SW480 (cell line): ENCODE results near the gene ATXN7L3B.

Source experiments
- DNase-seq: peaks from one replicate; pipeline ENCODE4 v3.0.0-alpha.2; 2016; ENCODE audit warnings: low spot score

ATXN7L3B gene, protein sequence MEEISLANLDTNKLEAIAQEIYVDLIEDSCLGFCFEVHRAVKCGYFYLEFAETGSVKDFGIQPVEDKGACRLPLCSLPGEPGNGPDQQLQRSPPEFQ

GRCh38 chr12:74537707-74538385, at the start of gene ATXN7L3B:
ATXN7L3B (plus strand) TSS chr12:74537835; CDS start chr12:74538113, 278 bp downstream.
- peak; percentile 92 for DNase-seq

- DNase-seq = no peak
Observed at GRCh38 chr12:74488134-74488533, 49.5 kb upstream of the ATXN7L3B start.

GRCh38 chr12:74489543-74489942, 48.1 kb upstream of the ATXN7L3B start:
- DNase-seq = no peak

DNA sequence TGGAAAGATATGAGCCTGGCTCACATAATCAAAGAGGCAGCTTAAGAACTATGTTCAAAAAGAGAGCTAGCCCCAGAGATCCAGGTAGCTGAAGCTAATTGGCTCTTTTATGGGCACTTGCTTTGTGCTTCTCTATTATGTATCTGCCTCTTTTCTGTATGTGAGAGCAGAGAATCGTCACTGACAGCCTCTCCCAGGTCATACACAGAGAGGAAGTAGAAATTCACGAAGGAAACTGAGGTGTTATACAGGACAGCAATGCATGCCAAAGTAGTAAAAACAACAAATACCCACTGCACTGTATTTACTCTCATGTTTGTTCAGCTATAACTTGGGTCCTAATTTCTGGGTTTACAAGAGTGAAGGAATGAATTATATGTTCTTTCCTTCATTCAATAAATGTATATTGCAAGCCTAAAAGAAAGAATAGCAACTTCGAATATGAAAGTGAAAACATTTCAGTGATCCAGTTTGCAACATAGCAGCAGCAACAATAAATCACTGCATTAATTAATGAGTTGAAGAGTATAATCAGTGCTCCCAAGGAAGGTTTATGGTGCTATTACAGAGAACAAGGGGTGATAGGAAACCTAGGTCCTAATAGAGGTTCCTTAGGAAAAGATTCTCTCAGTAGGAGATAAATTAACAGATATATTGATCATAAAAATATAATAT, 47.1 kb upstream of the ATXN7L3B start:
- no peak for DNase-seq

DNA sequence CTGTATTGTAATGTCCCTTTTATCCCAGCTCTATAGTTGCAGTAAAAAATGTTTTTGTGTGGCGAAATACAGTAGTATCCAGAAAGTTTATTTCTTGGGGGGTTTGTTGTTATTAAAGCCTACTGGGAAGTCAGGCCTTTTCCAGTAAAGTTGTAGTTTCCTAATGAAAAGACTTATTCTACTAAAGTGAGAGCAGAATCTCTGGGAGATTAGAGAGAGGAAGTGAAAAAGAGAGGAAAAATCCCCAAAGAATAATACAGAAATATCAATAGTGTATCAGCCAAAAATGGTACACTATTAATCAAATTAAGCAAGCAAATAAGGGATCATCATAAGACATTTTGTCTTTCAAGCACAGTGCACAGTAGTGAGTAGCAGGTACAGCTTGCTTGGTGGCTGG, 46.3 kb upstream of the ATXN7L3B start:
- no peak for DNase-seq

DNA sequence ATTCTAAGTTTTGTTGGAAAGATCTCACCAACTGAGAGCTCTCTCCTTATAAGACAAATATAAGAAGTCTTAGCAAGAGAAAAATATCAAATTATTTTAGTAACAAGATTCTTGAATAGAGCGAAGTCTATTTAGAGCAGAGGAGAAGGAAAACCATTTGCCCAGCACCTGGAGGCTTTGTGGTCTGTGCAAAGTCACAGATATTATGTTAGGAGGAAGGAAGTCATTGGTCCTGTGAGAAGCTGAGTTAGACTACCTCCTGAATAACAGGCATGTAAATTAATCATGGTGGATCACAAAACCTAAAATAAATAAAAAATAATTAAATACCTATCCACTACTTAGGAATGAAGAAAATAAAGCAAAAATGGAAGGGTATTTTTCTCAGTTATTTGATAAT, 38.4 kb upstream of the ATXN7L3B start:
- no peak for DNase-seq

DNA sequence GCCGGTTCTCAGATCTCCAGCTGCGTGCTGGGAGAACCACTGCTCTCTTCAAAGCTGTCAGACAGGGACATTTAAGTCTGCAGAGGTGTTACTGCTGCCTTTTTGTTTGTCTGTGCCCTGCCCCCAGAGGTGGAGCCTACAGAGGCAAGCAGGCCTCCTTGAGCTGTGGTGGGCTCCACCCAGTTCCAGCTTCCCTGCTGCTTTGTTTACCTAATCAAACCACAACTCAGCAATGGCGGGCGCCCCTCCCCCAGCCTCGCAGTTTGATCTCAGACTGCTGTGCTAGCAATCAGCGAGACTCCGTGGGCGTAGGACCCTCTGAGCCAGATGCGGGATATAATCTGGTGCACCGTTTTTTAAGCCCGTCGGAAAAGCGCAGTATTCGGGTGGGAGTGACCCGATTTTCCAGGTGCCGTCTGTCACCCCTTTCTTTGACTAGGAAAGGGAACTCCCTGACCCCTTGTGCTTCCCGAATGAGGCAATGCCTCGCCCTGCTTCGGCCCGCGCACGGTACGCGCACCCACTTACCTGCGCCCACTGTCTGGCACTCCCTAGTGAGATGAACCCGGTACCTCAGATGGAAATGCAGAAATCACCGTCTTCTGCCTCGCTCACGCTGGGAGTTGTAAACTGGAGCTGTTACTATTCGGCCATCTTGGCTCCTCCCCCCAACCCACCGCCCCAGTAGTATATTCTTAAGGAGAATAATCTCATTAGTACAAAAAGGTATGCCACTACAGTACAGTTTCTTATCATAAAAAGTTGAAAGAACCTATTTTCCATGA, 28.6 kb upstream of the ATXN7L3B start:
- peak; percentile 6 for DNase-seq

- no peak for DNase-seq
Observed at GRCh38 chr12:74509886-74510285, 27.7 kb upstream of the ATXN7L3B start.

GRCh38 chr12:74514098-74514872, 23.4 kb upstream of the ATXN7L3B start:
- DNase-seq = no peak

GRCh38 chr12:74515849-74516248, 21.8 kb upstream of the ATXN7L3B start:
- no peak for DNase-seq

DNA sequence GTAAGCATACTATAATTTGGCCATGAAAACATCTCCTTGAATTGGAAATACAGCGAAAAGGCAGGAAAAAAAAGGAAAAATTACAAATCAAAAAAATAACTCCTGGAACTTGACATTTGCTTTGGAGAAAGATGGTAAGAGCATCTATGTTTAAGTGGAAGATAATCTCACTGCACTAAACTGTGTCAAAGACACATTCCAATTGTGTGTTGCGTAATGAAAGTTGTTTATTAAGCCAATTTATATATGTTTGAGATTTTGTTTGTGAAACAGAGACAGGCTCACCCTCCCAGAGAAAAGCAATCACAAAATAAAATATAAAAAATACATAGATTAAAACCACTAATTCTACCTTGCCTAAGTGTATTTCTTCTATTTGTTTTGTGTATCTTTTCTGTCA, 11.1 kb upstream of the ATXN7L3B start:
- DNase-seq = no peak

GRCh38 chr12:74527491-74527890, 10.1 kb upstream of the ATXN7L3B start:
- DNase-seq = no peak

DNA sequence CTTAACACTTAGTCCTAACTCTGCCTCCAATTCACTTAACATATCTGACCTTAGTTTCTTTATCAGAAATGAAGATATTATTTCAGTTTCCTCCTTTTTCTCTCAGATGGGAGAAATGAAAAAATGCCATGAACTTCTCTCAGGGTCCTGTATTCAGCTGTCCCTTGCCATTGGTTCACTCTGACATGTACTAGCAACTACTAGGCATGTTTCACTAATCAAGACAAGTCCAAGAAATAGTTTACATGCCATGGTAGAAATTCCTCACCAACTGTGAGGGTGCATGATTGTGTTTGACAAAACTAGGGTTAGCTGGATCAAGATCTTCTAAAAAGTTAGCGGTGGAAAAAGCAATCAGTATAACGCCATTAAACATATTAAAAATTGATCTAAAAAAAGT, 7.0 kb upstream of the ATXN7L3B start:
- DNase-seq = no peak

GRCh38 chr12:74535536-74535935, 2.1 kb upstream of the ATXN7L3B start:
- DNase-seq = no peak

GRCh38 chr12:74537126-74537706, 419 bp upstream of the ATXN7L3B start:
- peak; percentile 80 for DNase-seq

DNA sequence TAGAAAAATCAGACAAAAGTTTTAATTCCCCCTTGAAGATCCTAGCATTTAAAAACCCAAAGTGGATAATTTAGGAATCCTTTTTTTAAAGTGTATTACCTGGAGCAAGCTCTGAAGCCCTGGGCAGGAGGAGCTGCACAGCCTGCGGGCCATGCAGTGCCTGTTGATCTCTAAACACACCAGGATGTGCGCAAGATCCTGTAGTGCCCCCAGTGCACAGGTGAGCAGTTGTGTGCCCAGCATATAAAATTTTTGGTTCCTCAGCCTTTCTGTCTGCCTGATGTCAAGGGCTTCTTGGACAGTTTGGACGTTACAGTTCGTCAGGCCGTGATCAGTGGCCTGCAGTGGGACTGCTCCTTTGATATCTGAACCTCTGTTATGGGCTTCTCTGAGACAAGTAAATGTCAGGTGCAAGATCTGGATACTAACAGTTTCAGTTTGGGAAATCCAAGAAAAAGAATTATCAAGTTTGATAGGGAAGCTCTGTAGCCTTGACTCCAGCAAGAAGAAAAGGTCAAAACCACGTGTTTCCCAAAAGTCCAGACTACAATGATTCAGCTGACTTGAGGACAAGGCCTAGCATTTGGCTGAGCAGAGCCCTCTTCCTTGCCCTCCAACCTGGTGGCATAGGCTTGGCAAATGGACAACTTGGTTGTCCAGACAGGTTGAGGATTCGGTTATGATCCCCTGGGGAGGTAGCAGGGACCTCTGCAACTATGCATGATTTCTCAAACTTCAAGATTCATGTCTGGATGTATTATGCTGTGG, 1.0 kb downstream of the ATXN7L3B start:
- peak; percentile 9 for DNase-seq

DNA sequence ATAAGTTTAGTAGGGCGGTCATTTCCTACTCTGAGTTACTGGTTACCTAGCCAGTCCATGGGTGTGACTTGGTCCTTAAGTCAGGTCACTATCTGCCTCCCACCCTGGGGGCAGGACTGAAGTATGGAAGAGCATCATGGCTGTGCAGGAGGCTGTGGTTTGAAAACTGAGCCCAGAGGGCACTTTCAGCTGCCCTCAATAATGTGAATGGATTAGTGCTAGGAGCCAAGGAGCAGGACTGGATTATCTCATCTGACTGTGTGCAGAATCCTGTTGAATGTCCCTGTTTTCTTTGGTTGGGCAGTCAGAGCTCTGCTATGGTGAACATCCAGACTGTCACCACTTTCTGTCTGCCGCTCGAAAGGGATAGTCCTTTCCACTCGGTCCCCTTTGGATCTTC, 1.6 kb downstream of the ATXN7L3B start:
- DNase-seq = no peak

DNA sequence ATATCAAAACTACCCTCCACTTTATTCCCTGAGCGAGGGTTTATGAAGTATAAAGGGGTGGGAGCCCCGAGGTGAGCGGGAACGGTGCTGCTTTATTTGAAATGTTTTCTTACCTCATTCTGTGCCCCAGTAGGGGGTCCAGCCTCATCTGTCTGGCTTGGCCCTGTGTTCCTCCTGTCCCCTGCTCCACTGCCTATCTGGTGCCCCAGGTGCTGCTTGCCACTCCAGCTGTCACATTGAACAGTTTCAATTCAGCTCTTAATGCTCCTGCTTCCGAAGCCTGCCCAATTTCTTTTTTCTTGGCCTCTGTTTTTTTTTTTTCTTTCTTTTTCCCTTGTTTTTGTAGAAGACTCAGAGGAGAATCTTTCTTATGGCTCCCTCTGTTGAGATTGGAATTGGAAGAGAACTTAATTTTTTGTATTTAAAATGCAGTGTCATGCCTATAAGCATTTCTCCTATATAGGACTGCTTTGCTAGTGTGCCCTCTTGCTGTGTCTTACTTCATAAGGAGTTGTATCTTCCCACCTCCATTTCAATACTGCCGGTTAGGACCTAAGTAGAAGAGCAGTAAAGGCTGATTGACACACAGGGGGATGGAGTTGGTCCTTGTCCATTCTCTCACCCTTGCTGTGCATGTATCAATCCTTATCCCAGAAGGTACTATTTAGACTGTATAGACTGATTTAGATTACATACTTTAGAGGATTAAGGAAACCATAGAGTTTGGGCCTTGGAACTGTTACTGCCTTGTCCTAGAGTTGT, 2.3 kb downstream of the ATXN7L3B start:
- DNase-seq = no peak

- DNase-seq = no peak
Observed at GRCh38 chr12:74541074-74541473, 3.4 kb downstream of the ATXN7L3B start.

GRCh38 chr12:74547249-74547648, 9.6 kb downstream of the ATXN7L3B start:
- DNase-seq = no peak
